Measurements from ENCODE around the gene ABCA1.

- TF ChIP-seq EP300 (IDR thresholded peaks at IDR 0.05) (no peak), CTCF (IDR thresholded peaks at IDR 0.05) (no peak), POLR2A (IDR thresholded peaks at IDR 0.05) (no peak), POLR2AphosphoS5 (IDR thresholded peaks at IDR 0.05) (no peak)
Measured at GRCh38 chr9:104826911-104827310, 101.0 kb downstream of the ABCA1 start.
